Natural killer cell (primary cell): ENCODE data around the gene CRELD1. TPM values are rescaled to one million over a fixed set of nuclear protein-coding genes. Genes with fewer than 3 reads are reported as not detected.

Source experiments
- ATAC-seq, 3 donors: fragments of 150-1000 bp in 2 of 3; fragments of 200-7000 bp in 1 of 3; cut with Tn5 transposase; 1 replicate in 1 of 3; 2 replicates in 2 of 3; pipeline ENCODE4 v1.10.0; 2021; ENCODE audit warnings: mild to moderate bottlenecking in 2 of 3, moderate library complexity in 2 of 3
- DNase-seq, 2 donors: peaks; one replicate each; pipeline versions ENCODE4 v3.0.0 to v3.0.0-alpha.2; 2013 to 2021; ENCODE audit warnings: mixed read lengths in 1 of 2
- H3K27ac ChIP-seq: one replicate; pipeline ENCODE4 v1.5.1; 2013; ENCODE audit warnings: mild to moderate bottlenecking, low read length
- H3K27me3 ChIP-seq: one replicate; pipeline ENCODE4 v1.6.1; 2013; ENCODE audit warnings: low read length; ENCODE audit not compliant: control insufficient read depth, insufficient read depth
- H3K36me3 ChIP-seq: one replicate; pipeline ENCODE4 v1.6.1; 2013; ENCODE audit warnings: low read length; ENCODE audit not compliant: control insufficient read depth, insufficient read depth
- H3K4me1 ChIP-seq: one replicate; pipeline ENCODE4 v1.6.1; 2013; ENCODE audit warnings: low read length; ENCODE audit not compliant: control insufficient read depth, insufficient read depth
- H3K4me3 ChIP-seq: one replicate; pipeline ENCODE4 v1.5.1; 2013; ENCODE audit warnings: low read length
- H3K9me3 ChIP-seq: one replicate; pipeline ENCODE4 v1.6.1; 2013; ENCODE audit warnings: low read length; ENCODE audit not compliant: control insufficient read depth, insufficient read depth
- H3K27ac Mint-ChIP-seq, 2 donors: one replicate each; pipeline ENCODE4 v1.8.0; 2022; ENCODE audit warnings: mild to moderate bottlenecking in 2 of 2, mixed read lengths in 2 of 2, moderate library complexity in 1 of 2
- H3K27me3 Mint-ChIP-seq, 2 donors: one replicate each; pipeline ENCODE4 v1.8.0; 2022; ENCODE audit warnings: low read depth in 2 of 2, mixed read lengths in 2 of 2
- H3K36me3 Mint-ChIP-seq: one replicate; pipeline ENCODE4 v1.8.0; 2022; ENCODE audit warnings: mixed read lengths
- H3K4me1 Mint-ChIP-seq, 2 donors: one replicate each; pipeline ENCODE4 v1.8.0; 2022; ENCODE audit warnings: mixed read lengths in 2 of 2
- H3K4me3 Mint-ChIP-seq: one replicate; pipeline ENCODE4 v1.8.0; 2022; ENCODE audit warnings: mild to moderate bottlenecking, moderate library complexity, mixed read lengths
- H3K9me3 Mint-ChIP-seq, 2 donors: one replicate each; pipeline ENCODE4 v1.8.0; 2022; ENCODE audit warnings: mixed read lengths in 2 of 2
- WGBS: methylation state at CpG from one replicate; pipeline ENCODE4 v1.1.7; 2013; ENCODE audit warnings: missing lambda C conversion rate; ENCODE audit not compliant: insufficient coverage; 5-methylcytosine and 5-hydroxymethylcytosine counted together
- intact Hi-C: fragments of 100-400 bp; cut with micrococcal nuclease; formaldehyde crosslinking; loops from one replicate; pipeline ENCODE4 v1.14.2; 2022
- total RNA-seq, 4 donors: library from RNA; stranded (reverse); fragments of 120-200 nt in 1 of 4; gene quantifications; one replicate each; pipeline versions ENCODE4 v1.2.3 to v1.2.4, GENCODE V29; 2013 to 2022
- TF ChIP-seq, protein P1 (sequence below): fragments of 200-600 bp; IDR thresholded peaks from one replicate; pipeline ENCODE4 v1.8.0; 2022; ENCODE audit warnings: antibody characterized with exemption

The CRELD1 gene
- total RNA-seq, 3 donors from 2014 or later (not counting 1 experiment from before 2014, with no cell fraction given), result 29.1 to 35.6 (median 32.9) TPM

DNA sequence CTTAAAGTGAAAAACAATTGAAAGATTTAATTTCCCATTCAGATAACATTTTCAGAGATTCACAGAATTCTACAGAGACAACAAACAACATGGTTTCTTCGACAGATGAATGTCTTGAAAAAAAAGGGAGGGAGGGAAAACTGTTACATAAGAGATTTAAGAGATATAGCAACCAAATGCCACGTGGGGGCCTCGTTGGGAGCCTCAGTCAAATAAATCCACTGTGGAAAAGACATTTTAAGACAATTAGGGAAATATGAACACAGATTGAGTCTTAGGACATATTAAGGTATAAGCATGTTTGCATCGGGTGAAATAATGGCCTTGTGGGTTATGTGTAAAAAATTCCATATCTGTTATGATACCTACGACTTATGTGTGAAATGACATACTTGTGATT is 23.6 kb downstream of the CRELD1 start:
- 34% methylated on average over 4 of the region's 5 CpGs for WGBS
- TF ChIP-seq, protein P1, sequence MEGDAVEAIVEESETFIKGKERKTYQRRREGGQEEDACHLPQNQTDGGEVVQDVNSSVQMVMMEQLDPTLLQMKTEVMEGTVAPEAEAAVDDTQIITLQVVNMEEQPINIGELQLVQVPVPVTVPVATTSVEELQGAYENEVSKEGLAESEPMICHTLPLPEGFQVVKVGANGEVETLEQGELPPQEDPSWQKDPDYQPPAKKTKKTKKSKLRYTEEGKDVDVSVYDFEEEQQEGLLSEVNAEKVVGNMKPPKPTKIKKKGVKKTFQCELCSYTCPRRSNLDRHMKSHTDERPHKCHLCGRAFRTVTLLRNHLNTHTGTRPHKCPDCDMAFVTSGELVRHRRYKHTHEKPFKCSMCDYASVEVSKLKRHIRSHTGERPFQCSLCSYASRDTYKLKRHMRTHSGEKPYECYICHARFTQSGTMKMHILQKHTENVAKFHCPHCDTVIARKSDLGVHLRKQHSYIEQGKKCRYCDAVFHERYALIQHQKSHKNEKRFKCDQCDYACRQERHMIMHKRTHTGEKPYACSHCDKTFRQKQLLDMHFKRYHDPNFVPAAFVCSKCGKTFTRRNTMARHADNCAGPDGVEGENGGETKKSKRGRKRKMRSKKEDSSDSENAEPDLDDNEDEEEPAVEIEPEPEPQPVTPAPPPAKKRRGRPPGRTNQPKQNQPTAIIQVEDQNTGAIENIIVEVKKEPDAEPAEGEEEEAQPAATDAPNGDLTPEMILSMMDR, result no peak
- DNase-seq, result no peak

DNA sequence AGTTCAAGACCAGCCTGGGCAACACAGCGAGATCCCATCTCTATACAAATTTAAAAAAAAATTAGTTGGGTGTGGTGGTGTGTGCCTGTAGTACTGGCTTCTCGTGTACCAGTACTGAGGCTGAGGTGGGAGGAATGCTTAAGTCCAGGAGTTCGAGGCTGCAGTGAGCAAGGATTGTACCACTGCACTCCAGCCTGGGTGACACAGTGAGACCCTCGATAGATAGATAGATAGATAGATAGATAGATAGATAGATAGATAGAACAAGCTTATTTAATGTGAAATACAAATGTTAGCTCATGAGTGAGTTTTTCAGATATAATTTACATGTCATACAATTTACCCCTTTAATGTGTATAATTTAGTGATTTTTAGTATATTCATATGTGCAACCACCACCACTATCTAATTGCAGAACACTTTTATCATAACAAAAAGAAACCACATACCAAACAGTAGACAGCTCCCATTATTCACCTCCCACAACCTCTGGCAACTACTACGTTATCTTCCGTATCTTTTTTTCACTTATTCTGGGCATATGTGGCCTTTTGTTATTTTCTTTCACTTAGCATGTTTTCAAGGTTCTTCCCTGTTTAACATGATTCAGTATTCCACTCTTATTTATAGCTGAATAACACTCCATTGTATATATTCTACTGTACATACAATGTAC is 31.7 kb downstream of the CRELD1 start:
- Mint-ChIP-seq H3K36me3 (peaks cover 20% of the 10 kb centered on the region), H3K27me3 (no peaks in the 10 kb centered on the region), H3K9me3 (no peaks in the 10 kb centered on the region), H3K27ac (no peak overlapping the region), H3K4me3 (no peak overlapping the region), H3K4me1 (no peaks in the 10 kb centered on the region)
- WGBS, result 96% methylated on average over 5 of the region's 6 CpGs
- no peak for ATAC-seq
- Histone ChIP-seq H3K27ac (no peak overlapping the region), H3K4me3 (no peak overlapping the region), H3K4me1 (no peaks in the 10 kb centered on the region), H3K36me3 (peaks cover 44% of the 10 kb centered on the region), H3K27me3 (no peaks in the 10 kb centered on the region), H3K9me3 (no peaks in the 10 kb centered on the region)
- no peak for DNase-seq
- intact Hi-C loops, result no loop called here
- TF ChIP-seq, protein P1, result no peak

More for the DNA sequence above, 23.6 kb downstream of the CRELD1 start:
- Mint-ChIP-seq H3K9me3 (no peaks in the 10 kb centered on the region), H3K4me1 (peaks cover 8 to 10% of the 10 kb centered on the region in 2 donors), H3K36me3 (no peaks in the 10 kb centered on the region), H3K4me3 (no peak overlapping the region), H3K27me3 (no peaks in the 10 kb centered on the region), H3K27ac (no peak overlapping the region)
- no peaks in the 10 kb centered on the region for H3K9me3 ChIP-seq
- H3K27me3 ChIP-seq, result no peaks in the 10 kb centered on the region
- H3K27ac ChIP-seq, result no peak overlapping the region
- H3K4me1 ChIP-seq, result peaks cover 3% of the 10 kb centered on the region
- H3K36me3 ChIP-seq, result peaks cover 4% of the 10 kb centered on the region
- ATAC-seq, result no peak
- no peak overlapping the region for H3K4me3 ChIP-seq
- intact Hi-C loops, result no loop called here

DNA sequence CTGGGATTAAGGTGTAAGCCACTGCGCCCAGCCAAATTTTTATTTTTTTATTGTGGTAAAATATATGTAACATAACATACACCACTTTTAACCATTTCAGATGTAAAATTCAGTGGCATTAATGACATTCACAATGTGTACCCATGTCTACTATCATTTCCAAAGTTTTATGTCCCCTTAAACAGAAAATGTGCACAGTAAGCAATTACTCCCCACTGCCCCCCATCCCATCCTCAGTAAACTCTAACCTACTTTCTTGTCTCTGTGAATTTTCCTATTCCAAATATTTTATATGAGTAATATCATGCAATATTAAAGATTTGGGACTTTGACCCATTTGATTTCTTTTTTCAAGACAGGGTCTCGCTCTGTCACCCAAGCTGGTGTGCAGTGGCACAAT is 33.2 kb downstream of the CRELD1 start:
- TF ChIP-seq, protein P1, result no peak
- ATAC-seq, result no peak
- peaks cover 28% of the 10 kb centered on the region for H3K36me3 Mint-ChIP-seq
- no peaks in the 10 kb centered on the region for H3K27me3 Mint-ChIP-seq
- intact Hi-C loops, result no loop called here
- H3K36me3 ChIP-seq, result peaks cover 56% of the 10 kb centered on the region
- no peaks in the 10 kb centered on the region for H3K9me3 Mint-ChIP-seq
- no peak overlapping the region for H3K27ac ChIP-seq
- H3K4me1 ChIP-seq, result no peaks in the 10 kb centered on the region
- H3K4me3 Mint-ChIP-seq, result no peak overlapping the region
- no peaks in the 10 kb centered on the region for H3K4me1 Mint-ChIP-seq
- H3K27ac Mint-ChIP-seq, result no peak overlapping the region
- H3K9me3 ChIP-seq, result no peaks in the 10 kb centered on the region
- H3K4me3 ChIP-seq, result no peak overlapping the region
- DNase-seq, result no peak
- WGBS, result 100% methylated on average over 1 of the region's 2 CpGs
- no peaks in the 10 kb centered on the region for H3K27me3 ChIP-seq

DNA sequence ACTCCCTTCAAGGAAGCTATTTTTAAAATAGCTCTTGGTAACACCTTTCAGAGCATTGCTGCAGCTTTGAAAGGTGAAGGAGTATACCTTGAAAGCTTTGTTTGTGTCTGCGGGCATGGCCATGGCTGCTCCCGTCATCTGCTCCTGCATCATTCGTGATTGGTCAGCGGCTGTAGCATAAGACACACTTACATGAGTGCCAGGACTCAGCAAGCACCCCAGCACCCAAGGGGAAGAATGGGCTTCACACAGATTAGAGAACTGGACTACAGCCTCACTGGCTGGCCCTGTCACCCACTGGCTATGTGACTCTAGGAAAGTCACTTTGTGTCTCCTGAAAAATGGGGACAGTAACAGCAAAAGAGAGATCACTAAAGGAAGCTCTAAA is 36.0 kb downstream of the CRELD1 start:
- Mint-ChIP-seq H3K4me1 (no peaks in the 10 kb centered on the region), H3K4me3 (no peak overlapping the region), H3K9me3 (no peaks in the 10 kb centered on the region), H3K27me3 (no peaks in the 10 kb centered on the region), H3K36me3 (peaks cover 21% of the 10 kb centered on the region), H3K27ac (no peak overlapping the region)
- Histone ChIP-seq H3K27ac (no peak overlapping the region), H3K27me3 (no peaks in the 10 kb centered on the region), H3K4me3 (no peak overlapping the region), H3K9me3 (no peaks in the 10 kb centered on the region), H3K36me3 (peaks cover 65% of the 10 kb centered on the region), H3K4me1 (no peaks in the 10 kb centered on the region)
- DNase-seq (no peak), ATAC-seq (no peak)
- TF ChIP-seq, protein P1, result no peak
- WGBS, result 99% methylated on average over 4 of the region's 4 CpGs
- intact Hi-C loops, result no loop called here
